ENCODE data around the gene PSTPIP2. TPM values are rescaled to one million over a fixed set of nuclear protein-coding genes. Genes with fewer than 3 reads are reported as not detected.

Gene PSTPIP2
- total RNA-seq, 1 experiment from 2014 or later: 0.39 TPM

DNA sequence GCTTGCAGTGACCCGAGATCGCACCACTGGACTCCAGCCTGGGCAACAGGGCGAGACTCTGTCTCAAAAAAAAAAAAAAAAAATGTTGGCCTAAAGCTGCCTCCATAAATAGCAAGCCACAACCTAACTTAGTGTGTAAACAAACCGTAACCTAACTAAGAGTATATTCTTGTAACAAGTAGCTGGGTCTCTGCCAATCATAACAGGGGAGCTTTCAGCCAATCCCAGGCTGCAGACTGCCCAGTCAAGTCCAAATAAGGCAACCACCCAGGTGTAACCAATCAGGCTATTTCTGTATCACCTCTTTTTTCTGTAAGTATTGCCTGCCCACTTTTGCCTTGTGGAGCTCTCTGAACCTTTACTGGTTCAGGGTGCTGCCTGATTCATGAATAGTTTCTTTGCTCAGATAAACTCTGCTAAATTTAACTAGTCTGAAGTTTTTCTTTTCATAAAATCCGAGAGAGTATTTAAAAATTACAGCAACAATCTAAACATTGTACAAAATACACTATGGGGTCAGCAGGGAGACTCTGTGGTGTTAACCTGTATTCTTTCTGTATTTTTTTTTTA is 4.5 kb downstream of the PSTPIP2 start:
- Histone ChIP-seq H3K36me3 (ENCODE audit: control insufficient read depth, insufficient read depth, low read length) (no peaks in the 10 kb centered on the region; the same call in none of the 2 replicates), H3K4me1 (ENCODE audit: control insufficient read depth, insufficient read depth, low read length) (no peaks in the 10 kb centered on the region), H3K9me3 (ENCODE audit: control insufficient read depth, insufficient read depth, low read depth, low read length) (no peaks in the 10 kb centered on the region), H3K27ac (ENCODE audit: low read length) (no peak overlapping the region), H3K4me3 (ENCODE audit: low read depth in 2 of 2, low read length in 2 of 2) (no peak overlapping the region), H3K27me3 (ENCODE audit: control insufficient read depth, insufficient read depth, low read length) (no peaks in the 10 kb centered on the region)
- no peak for TF ChIP-seq SIN3A (IDR thresholded peaks at IDR 0.05; ENCODE audit: borderline replicate concordance, insufficient read depth, low read depth, low read length)
- TF ChIP-seq, protein P1, sequence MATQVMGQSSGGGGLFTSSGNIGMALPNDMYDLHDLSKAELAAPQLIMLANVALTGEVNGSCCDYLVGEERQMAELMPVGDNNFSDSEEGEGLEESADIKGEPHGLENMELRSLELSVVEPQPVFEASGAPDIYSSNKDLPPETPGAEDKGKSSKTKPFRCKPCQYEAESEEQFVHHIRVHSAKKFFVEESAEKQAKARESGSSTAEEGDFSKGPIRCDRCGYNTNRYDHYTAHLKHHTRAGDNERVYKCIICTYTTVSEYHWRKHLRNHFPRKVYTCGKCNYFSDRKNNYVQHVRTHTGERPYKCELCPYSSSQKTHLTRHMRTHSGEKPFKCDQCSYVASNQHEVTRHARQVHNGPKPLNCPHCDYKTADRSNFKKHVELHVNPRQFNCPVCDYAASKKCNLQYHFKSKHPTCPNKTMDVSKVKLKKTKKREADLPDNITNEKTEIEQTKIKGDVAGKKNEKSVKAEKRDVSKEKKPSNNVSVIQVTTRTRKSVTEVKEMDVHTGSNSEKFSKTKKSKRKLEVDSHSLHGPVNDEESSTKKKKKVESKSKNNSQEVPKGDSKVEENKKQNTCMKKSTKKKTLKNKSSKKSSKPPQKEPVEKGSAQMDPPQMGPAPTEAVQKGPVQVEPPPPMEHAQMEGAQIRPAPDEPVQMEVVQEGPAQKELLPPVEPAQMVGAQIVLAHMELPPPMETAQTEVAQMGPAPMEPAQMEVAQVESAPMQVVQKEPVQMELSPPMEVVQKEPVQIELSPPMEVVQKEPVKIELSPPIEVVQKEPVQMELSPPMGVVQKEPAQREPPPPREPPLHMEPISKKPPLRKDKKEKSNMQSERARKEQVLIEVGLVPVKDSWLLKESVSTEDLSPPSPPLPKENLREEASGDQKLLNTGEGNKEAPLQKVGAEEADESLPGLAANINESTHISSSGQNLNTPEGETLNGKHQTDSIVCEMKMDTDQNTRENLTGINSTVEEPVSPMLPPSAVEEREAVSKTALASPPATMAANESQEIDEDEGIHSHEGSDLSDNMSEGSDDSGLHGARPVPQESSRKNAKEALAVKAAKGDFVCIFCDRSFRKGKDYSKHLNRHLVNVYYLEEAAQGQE (IDR thresholded peaks at IDR 0.05; ENCODE audit: insufficient read depth in 1 of 2, low read depth in 2 of 2, low read length in 1 of 2): no peak
- no peak for TF ChIP-seq POLR2AphosphoS5 (IDR thresholded peaks at IDR 0.05; ENCODE audit: low read depth, low read length)
- no peak for TF ChIP-seq TCF7L2 (IDR thresholded peaks at IDR 0.05; ENCODE audit: low read depth, low read length)
- TF ChIP-seq, protein P2, sequence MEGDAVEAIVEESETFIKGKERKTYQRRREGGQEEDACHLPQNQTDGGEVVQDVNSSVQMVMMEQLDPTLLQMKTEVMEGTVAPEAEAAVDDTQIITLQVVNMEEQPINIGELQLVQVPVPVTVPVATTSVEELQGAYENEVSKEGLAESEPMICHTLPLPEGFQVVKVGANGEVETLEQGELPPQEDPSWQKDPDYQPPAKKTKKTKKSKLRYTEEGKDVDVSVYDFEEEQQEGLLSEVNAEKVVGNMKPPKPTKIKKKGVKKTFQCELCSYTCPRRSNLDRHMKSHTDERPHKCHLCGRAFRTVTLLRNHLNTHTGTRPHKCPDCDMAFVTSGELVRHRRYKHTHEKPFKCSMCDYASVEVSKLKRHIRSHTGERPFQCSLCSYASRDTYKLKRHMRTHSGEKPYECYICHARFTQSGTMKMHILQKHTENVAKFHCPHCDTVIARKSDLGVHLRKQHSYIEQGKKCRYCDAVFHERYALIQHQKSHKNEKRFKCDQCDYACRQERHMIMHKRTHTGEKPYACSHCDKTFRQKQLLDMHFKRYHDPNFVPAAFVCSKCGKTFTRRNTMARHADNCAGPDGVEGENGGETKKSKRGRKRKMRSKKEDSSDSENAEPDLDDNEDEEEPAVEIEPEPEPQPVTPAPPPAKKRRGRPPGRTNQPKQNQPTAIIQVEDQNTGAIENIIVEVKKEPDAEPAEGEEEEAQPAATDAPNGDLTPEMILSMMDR (IDR thresholded peaks at IDR 0.05): no peak
- BruUV-seq (replicated peaks): no TSS peak
- no peak for DNase-seq (ENCODE audit: low read depth, low spot score)
- in situ Hi-C loops (cut with HindIII; ENCODE audit: low pct_unique_long_range_greater_than_20kb, low sequenced_read_pairs) (no loop called here), intact Hi-C loops (cut with micrococcal nuclease; ENCODE audit: unreplicated experiment) (no loop called here)
- ChIA-PET CTCF (no interaction called here), POLR2A (no interaction called here)
- ATAC-seq: no peak

DNA sequence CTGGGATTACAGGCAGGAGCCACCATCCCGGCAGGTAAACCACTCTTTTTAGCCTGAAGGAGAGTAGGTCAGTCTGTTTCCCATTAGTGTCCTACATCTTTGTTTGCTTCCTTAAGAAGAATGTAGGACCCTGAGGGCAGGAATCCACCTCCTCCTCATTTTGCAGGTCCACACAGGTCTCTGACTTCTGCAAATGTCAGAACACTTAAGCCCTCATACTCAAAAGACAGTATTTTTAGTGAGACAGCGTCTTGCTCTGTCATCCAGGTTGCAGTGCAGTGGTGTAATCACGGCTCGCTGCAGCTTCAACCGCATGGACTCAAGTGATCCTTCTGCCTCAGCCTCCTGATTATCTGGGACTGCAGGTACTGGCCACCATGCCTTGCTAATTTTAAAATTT is 9.3 kb downstream of the PSTPIP2 start:
- ATAC-seq: no peak
- no TSS peak for BruUV-seq (replicated peaks)
- intact Hi-C loops (cut with micrococcal nuclease; ENCODE audit: unreplicated experiment) (no loop called here), in situ Hi-C loops (cut with HindIII; ENCODE audit: low pct_unique_long_range_greater_than_20kb, low sequenced_read_pairs) (no loop called here)
- Histone ChIP-seq H3K9me3 (ENCODE audit: control insufficient read depth, insufficient read depth, low read depth, low read length) (no peaks in the 10 kb centered on the region), H3K36me3 (ENCODE audit: control insufficient read depth, insufficient read depth, low read length) (no peaks in the 10 kb centered on the region), H3K4me3 (ENCODE audit: low read depth in 2 of 2, low read length in 2 of 2) (no peak overlapping the region), H3K4me1 (ENCODE audit: control insufficient read depth, insufficient read depth, low read length) (no peaks in the 10 kb centered on the region), H3K27me3 (ENCODE audit: control insufficient read depth, insufficient read depth, low read length) (no peaks in the 10 kb centered on the region), H3K27ac (ENCODE audit: low read length) (no peak overlapping the region)
- no peak for DNase-seq (ENCODE audit: low read depth, low spot score)
- TF ChIP-seq, protein P2 (IDR thresholded peaks at IDR 0.05): no peak
- TF ChIP-seq TCF7L2 (IDR thresholded peaks at IDR 0.05; ENCODE audit: low read depth, low read length): no peak
- TF ChIP-seq SIN3A (IDR thresholded peaks at IDR 0.05; ENCODE audit: borderline replicate concordance, insufficient read depth, low read depth, low read length): no peak
- TF ChIP-seq, protein P1 (IDR thresholded peaks at IDR 0.05; ENCODE audit: insufficient read depth in 1 of 2, low read depth in 2 of 2, low read length in 1 of 2): no peak
- TF ChIP-seq POLR2AphosphoS5 (IDR thresholded peaks at IDR 0.05; ENCODE audit: low read depth, low read length): no peak
- CTCF ChIA-PET: interaction anchor here (0.7 kb wide), 1 partner anchor 147 kb away, joined by 3 read pairs; no protein-coding TSS in a partner anchor
- POLR2A ChIA-PET: no interaction called here
